WERI-Rb-1 (cell line): ENCODE results near the gene ROR1.
A peak's percentile ranks its signal among the peaks of the same experiment; 100 is the strongest.

Experiments used
- DNase-seq: peaks from one replicate; pipeline ENCODE4 v3.0.0-alpha.2; 2020
- H3K27ac ChIP-seq: fragments of 250-450 bp; sonication (Bioruptor Pico); 2 replicates; pipeline ENCODE4 v1.5.1; 2020; ENCODE audit warnings: mild to moderate bottlenecking, moderate library complexity
- H3K27me3 ChIP-seq: fragments of 250-450 bp; sonication (Bioruptor Pico); 2 replicates; pipeline ENCODE4 v1.5.1; 2021; ENCODE audit warnings: mild to moderate bottlenecking, low read depth, moderate library complexity; ENCODE audit not compliant: insufficient read depth, severe bottlenecking
- H3K36me3 ChIP-seq: fragments of 250-450 bp; sonication (Bioruptor Pico); 2 replicates; pipeline ENCODE4 v1.5.1; 2020; ENCODE audit warnings: mild to moderate bottlenecking, moderate library complexity
- H3K4me3 ChIP-seq: 2 replicates; pipeline ENCODE4 v1.5.1; 2011; ENCODE audit warnings: low read depth, mild to moderate bottlenecking, control low read depth, low read length
- H3K9me3 ChIP-seq: fragments of 250-450 bp; sonication (Bioruptor Pico); 2 replicates; pipeline ENCODE4 v1.5.1; 2021; ENCODE audit warnings: mild to moderate bottlenecking, moderate library complexity; ENCODE audit not compliant: severe bottlenecking
- CTCF ChIP-seq: IDR thresholded peaks from 2 replicates; pipeline ENCODE4 v1.5.1; 2011; ENCODE audit warnings: low read depth, mild to moderate bottlenecking, control low read depth, inconsistent platforms, low read length

The ROR1 gene

GRCh38 chr1:63790989-63791388 is 17.2 kb downstream of the ROR1 start:
- DNase-seq: no peak
- no peak overlapping the region for H3K4me3 ChIP-seq
- H3K9me3 ChIP-seq: no peaks in the 10 kb centered on the region
- TF ChIP-seq CTCF: no peak
- H3K27me3 ChIP-seq: no peaks in the 10 kb centered on the region
- H3K27ac ChIP-seq: no peak overlapping the region
- no peaks in the 10 kb centered on the region for H3K36me3 ChIP-seq

- Histone ChIP-seq H3K27me3 (no peaks in the 10 kb centered on the region), H3K9me3 (no peaks in the 10 kb centered on the region), H3K4me3 (no peak overlapping the region), H3K27ac (no peak overlapping the region), H3K36me3 (no peaks in the 10 kb centered on the region)
- no peak for DNase-seq
- TF ChIP-seq CTCF: no peak
Observed at GRCh38 chr1:63792152-63792551, 18.3 kb downstream of the ROR1 start.

GRCh38 chr1:63793741-63794240 is 20.0 kb downstream of the ROR1 start:
- Histone ChIP-seq H3K27ac (peak overlapping the region; percentile 19; the same call in 1 of the 2 replicates), H3K36me3 (no peaks in the 10 kb centered on the region), H3K4me3 (no peak overlapping the region), H3K27me3 (no peaks in the 10 kb centered on the region), H3K9me3 (no peaks in the 10 kb centered on the region)
- TF ChIP-seq CTCF: no peak
- peak; percentile 59 for DNase-seq

- no peak for DNase-seq
- Histone ChIP-seq H3K27me3 (no peaks in the 10 kb centered on the region), H3K9me3 (no peaks in the 10 kb centered on the region), H3K36me3 (no peaks in the 10 kb centered on the region), H3K27ac (0 out of 2 replicates have a peak overlapping the region, but pooled peaks have one; percentile 19), H3K4me3 (no peak overlapping the region)
- TF ChIP-seq CTCF: no peak
Observed at GRCh38 chr1:63794354-63794753, 20.5 kb downstream of the ROR1 start.

- Histone ChIP-seq H3K9me3 (no peaks in the 10 kb centered on the region), H3K36me3 (no peaks in the 10 kb centered on the region), H3K27me3 (no peaks in the 10 kb centered on the region), H3K27ac (no peak overlapping the region), H3K4me3 (no peak overlapping the region)
- no peak for DNase-seq
- TF ChIP-seq CTCF: no peak
Observed at GRCh38 chr1:63794939-63795378, 21.1 kb downstream of the ROR1 start.

GRCh38 chr1:63795455-63795854 is 21.6 kb downstream of the ROR1 start:
- no peaks in the 10 kb centered on the region for H3K27me3 ChIP-seq
- H3K36me3 ChIP-seq: no peaks in the 10 kb centered on the region
- H3K9me3 ChIP-seq: no peaks in the 10 kb centered on the region
- no peak overlapping the region for H3K27ac ChIP-seq
- H3K4me3 ChIP-seq: no peak overlapping the region
- TF ChIP-seq CTCF: no peak
- no peak for DNase-seq
